Cerebellar nuclear complex (tissue), 1 donor: ENCODE measurements around the gene DENND1B.
"Not testable (repeated sequence)": the region's sequence is repeated elsewhere in the genome, so short reads cannot be mapped to it uniquely, and the experiment has no call there.

Experiments used
- DNase-seq, 2 experiments: peaks; one replicate each; lab custom pipeline; 2025; lab: John Stamatoyannopoulos, UW

DENND1B gene

DNA sequence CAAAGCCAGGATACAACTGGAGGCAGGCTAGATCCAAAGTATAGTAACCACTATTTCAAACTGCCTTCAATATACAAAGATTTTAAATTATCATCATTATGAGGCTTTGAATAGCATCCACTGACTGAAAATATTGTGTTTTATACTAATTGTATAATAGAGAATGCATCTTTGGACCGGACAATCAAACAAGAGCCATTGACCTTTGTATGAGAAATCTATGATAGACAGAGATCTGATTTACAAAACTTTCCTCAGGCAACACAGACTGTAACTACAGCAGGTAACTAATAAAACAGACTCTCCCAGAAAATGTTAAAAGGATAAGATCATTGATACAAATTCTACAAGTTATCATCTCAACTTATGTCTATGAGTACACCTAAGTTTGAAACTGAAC lies 152.9 kb downstream of the DENND1B start:
- no peak for DNase-seq

DNA sequence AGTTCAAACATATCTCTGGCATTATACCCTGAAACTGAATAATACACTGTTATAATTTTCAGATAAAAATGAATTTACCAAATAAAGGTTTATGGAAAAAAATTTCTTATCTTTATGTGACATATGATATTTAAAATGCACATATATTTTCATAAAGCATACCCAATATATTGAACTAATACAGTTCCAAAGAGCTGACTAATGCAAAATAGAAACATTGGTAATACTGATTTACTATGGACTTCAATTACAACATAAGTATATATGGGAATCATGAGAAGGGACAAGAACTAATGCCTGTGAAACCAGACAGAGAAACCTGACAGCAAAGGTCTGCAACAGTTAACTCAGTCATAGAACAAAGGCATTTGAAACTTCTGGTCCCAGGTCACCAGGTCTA lies 153.5 kb downstream of the DENND1B start:
- DNase-seq: no peak

GRCh38 chr1:197620714-197621163 lies 154.5 kb downstream of the DENND1B start:
- DNase-seq: no peak

GRCh38 chr1:197619008-197619640 lies 156.2 kb downstream of the DENND1B start:
- DNase-seq: no peak

DNA sequence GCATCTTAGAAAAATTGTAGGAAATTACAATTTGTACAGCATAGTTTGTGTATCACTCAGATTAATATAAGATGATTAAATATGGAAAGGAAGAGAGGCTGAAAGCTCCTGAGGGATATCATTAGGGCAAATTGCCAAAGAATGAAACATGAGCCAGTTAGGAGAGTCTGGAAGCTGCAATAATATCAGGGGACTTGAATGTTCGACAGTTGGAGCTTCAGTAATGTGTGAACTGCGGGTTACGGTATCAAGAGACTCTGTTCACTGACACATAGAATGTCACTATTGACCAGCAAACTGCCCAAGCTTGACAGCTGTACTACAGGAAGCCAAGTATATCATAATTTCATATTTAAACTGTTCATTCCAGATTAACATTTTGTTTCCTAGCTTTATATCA lies 157.2 kb downstream of the DENND1B start:
- no peak for DNase-seq

DNA sequence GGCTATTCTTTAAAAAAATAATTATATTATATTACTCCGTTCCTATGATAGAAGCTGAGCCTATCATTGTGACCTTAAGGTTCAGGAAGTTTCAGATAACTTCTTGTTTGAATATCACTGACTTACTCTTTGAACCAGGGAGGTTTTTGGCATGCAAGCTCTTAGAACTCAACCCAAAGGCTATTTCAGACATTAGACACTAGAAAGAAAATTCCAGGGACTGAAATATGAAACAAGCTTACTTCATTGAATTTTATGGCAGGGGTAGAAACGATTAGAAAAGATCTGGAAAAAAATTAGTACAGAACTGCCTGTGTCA lies 159.6 kb downstream of the DENND1B start:
- DNase-seq: no peak

GRCh38 chr1:197614916-197615692 lies 160.2 kb downstream of the DENND1B start:
- no peak for DNase-seq

- no peak for DNase-seq
These were observed 169.0 kb downstream of the DENND1B start for GRCh38 chr1:197606168-197606845.

- DNase-seq: no peak
These were observed 171.0 kb downstream of the DENND1B start for GRCh38 chr1:197604302-197604701.

GRCh38 chr1:197600751-197601150 lies 174.5 kb downstream of the DENND1B start:
- no peak for DNase-seq

GRCh38 chr1:197599789-197600188 lies 175.5 kb downstream of the DENND1B start:
- no peak for DNase-seq

DNA sequence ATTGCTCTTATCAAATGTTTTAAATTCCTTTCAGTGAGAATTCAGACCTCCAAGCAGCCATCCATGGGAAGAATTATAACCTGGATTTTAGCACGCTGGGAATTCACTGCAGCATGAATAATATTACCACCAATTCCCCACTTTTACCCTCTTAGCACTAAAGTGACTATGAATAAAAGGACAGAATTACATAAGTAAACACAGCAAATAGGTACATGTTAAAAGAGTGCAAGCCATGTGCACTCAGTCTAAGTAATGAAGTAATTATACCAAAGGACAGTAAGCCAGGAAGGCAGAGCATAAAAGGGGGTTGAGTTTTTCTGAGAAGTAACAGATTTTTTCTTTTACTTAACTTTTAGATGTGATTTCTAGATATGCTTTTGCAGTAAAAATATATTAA lies 176.3 kb downstream of the DENND1B start:
- DNase-seq: no peak

DNA sequence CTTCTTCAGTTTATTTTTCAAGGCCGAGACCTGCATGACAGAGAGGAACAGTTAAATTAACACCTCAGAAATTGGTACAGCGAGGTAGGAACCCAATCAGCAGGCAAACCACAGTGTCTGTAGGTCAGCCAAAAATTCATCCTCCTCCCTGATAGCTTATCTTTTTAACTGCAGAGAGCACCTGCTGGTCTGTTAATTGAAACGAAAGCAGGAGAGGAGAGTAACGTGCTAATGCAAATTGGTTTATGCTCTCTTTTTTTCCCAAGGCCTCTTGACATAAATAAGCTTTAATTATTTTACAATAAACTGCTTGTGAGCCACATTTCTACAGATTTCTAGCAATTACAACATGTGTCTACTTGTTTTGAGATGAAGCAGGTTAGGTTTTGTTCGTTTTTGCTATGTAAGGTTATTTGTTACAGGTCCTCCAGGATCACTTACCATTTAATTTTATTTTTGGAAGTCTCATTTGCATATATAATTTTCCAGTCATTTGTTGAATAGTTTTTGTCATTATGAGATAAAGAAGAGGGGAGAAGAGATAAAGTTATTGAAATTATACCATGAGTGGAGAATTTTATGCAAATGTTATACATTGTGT lies 179.9 kb downstream of the DENND1B start:
- DNase-seq: peak in 1 of 2 experiments; percentile 6

DNA sequence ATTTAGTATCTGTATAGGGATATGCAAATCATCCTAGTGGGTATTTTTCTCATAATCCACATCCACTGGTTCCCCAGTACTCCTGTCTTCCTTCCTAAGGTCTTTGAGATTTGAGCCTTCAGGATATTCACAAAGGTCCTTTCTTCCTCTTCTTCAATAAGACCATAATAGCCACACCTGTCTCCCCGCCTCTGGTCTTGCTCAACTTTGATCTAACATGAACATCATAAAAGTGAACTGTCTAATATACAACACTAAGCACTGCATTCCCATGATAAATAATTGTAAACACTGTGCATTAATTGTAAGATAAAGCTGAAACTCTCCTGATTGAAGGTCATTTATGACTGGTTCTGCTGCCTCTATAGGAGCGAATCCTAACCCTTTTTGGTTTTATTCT lies 184.6 kb downstream of the DENND1B start:
- DNase-seq: no peak

- DNase-seq: no peak
These were observed 189.5 kb downstream of the DENND1B start for GRCh38 chr1:197585809-197586208.

DNA sequence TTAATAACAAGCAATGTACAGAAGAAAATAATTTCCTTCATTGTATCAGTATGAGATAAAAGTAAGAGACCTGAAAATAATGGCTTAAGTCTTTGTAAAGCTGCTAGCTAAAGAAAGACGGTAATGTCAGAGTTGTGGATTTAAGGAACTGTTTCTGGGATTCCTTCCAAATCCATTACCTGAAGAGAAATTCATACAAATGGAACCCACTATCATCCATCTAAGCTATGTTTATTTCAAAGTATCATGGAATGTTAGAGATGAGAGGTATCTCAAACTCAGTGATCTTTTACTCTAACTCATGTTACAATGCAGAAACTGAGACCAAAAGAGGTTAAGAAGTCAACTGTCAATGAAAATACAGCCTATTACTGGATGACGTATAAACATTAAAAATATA lies 197.7 kb downstream of the DENND1B start:
- DNase-seq: no peak

DNA sequence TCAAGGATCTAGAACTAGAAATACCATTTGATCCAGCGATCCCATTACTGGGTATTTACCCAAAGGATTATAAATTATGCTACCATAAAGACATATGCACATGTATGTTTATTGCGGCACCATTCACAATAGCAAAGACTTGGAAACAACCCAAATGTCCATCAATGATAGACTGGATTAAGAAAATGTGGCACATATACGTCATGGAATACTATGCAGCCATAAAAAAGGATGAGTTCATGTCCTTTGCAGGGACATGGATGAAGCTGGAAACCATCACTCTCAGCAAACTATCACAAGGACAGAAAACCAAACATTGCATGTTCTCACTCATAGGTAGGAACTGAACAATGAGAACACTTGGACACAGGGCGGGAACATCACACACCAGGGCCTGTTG lies 199.7 kb downstream of the DENND1B start:
- DNase-seq: not testable (repeated sequence)

- DNase-seq: no peak
These were observed 203.1 kb downstream of the DENND1B start for GRCh38 chr1:197572169-197572568.

DNA sequence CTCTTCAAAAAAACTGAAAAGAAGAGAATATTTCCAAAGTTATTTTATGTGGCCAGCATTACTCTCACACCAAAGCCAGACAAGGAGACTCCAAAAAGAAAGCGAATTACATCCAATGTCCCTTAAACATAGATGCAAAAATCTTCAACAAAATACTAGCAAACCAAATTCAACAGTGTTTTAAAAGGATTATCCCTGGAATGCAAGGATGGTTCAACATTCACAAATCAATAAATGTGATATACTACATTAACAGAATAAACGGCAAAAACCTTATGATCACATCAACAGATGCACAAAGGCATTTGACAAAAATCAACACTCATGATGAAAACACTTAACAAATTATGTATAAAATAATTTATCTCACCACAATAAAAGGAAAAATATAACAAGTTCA lies 207.8 kb downstream of the DENND1B start:
- no peak for DNase-seq

DNA sequence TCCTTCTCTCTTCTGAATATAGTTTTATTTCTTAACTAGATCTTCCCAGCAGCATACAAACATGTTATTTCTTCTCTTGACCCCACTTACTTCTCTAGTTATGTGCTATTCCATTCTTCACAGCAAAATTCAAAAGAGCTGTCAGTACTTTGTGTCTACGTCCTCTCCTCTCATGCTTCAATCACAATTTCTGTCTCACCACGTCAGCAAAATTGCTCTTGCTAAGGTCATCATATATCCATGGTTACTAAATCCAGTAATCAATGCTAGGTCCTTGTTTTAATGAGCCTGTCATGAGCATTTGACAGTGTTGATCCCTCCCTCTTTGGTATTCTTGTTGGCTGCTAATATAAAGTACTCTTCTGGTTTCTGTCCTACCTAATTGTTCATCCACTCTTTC lies 214.2 kb downstream of the DENND1B start:
- DNase-seq: no peak

GRCh38 chr1:197559655-197560054 lies 215.6 kb downstream of the DENND1B start:
- no peak for DNase-seq

DNA sequence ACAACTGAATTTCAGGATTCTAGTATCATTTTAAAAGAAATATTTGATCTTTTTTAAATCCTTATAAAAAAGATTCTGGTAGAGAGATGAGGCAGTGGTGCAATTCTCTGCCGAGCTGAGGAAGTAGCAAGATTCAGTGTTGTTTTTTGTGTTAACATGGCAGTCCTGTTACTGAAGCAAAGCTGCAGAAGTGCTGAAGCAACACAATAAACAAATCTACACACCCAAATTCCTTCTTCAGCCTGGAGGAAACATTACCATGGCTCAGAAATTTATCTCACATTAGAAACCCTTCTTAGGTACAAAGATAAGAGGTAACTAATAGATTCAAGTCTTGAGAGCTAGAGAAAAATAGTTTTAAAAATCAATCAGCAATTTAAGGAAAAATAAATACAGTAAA lies 216.0 kb downstream of the DENND1B start:
- DNase-seq: no peak

GRCh38 chr1:197557302-197557701 lies 218.0 kb downstream of the DENND1B start:
- no peak for DNase-seq
